Neuronal stem cell (in vitro differentiated cells): Measurements from ENCODE around the gene TMEM132D.

Experiments used
- DNase-seq: peaks from one replicate; pipeline ENCODE4 v3.0.0-alpha.2; 2013; ENCODE audit warnings: low spot score
- H2AFZ ChIP-seq: one replicate; pipeline ENCODE4 v1.6.1; 2013; ENCODE audit warnings: mild to moderate bottlenecking, low read length, inconsistent platforms
- H2AK5ac ChIP-seq: 2 replicates; pipeline ENCODE4 v1.6.1; 2013; ENCODE audit warnings: low read depth, mild to moderate bottlenecking, inconsistent platforms, low read length, moderate library complexity, mixed read lengths
- H2BK120ac ChIP-seq: 2 replicates; pipeline ENCODE4 v1.6.1; 2013; ENCODE audit warnings: low read depth, mild to moderate bottlenecking, inconsistent platforms, low read length, moderate library complexity, mixed read lengths
- H2BK12ac ChIP-seq: one replicate; pipeline ENCODE4 v1.6.1; 2013; ENCODE audit warnings: low read length, inconsistent platforms
- H2BK15ac ChIP-seq: 2 replicates; pipeline ENCODE4 v1.6.1; 2013; ENCODE audit warnings: mild to moderate bottlenecking, low read length, inconsistent platforms, mixed read lengths
- H2BK5ac ChIP-seq: one replicate; pipeline ENCODE4 v1.6.1; 2013; ENCODE audit warnings: inconsistent platforms, mild to moderate bottlenecking, low read length, moderate library complexity
- H3K14ac ChIP-seq: one replicate; pipeline ENCODE4 v1.6.1; 2013; ENCODE audit warnings: low read length, inconsistent platforms
- H3K18ac ChIP-seq: 2 replicates; pipeline ENCODE4 v1.6.1; 2013; ENCODE audit warnings: low read length, inconsistent platforms
- H3K23ac ChIP-seq: 2 replicates; pipeline ENCODE4 v1.6.1; 2013; ENCODE audit warnings: low read depth, mild to moderate bottlenecking, mixed read lengths, low read length, inconsistent platforms; ENCODE audit not compliant: poor library complexity
- H3K27ac ChIP-seq: replicated peaks from 3 replicates; pipeline ENCODE4 v1.5.1; 2013; ENCODE audit warnings: low read length, inconsistent platforms
- H3K27me3 ChIP-seq, 3 experiments: 2 replicates each; pipeline ENCODE4 v1.6.1; 2013; ENCODE audit warnings: low read length in 3 of 3, mild to moderate bottlenecking in 2 of 3, inconsistent platforms in 1 of 3, low read depth in 1 of 3, mixed read lengths in 1 of 3, moderate library complexity in 1 of 3; ENCODE audit not compliant: control insufficient read depth in 3 of 3, insufficient read depth in 3 of 3
- H3K36me3 ChIP-seq, 2 donors: replicated peaks in 1 of 2; 2 replicates each; pipeline ENCODE4 v1.6.1; 2013; ENCODE audit warnings: low read length in 2 of 2; ENCODE audit not compliant: control insufficient read depth in 2 of 2, insufficient read depth in 2 of 2
- H3K4ac ChIP-seq: 2 replicates; pipeline ENCODE4 v1.6.1; 2013; ENCODE audit warnings: inconsistent platforms, mild to moderate bottlenecking, low read length, moderate library complexity
- H3K4me1 ChIP-seq, 2 donors: 1 replicate in 1 of 2; 2 replicates in 1 of 2; pipeline ENCODE4 v1.6.1; 2013; ENCODE audit warnings: low read length in 2 of 2, low read depth in 1 of 2; ENCODE audit not compliant: control insufficient read depth in 2 of 2, insufficient read depth in 1 of 2
- H3K4me2 ChIP-seq: one replicate; pipeline ENCODE4 v1.6.1; 2013; ENCODE audit warnings: mild to moderate bottlenecking, low read length, inconsistent platforms; ENCODE audit not compliant: insufficient read depth, poor library complexity, severe bottlenecking
- H3K4me3 ChIP-seq, 2 donors: 2 replicates each; pipeline ENCODE4 v1.5.1; 2013; ENCODE audit warnings: low read length in 2 of 2, mild to moderate bottlenecking in 2 of 2, inconsistent platforms in 1 of 2, moderate library complexity in 1 of 2
- H3K79me1 ChIP-seq: one replicate; pipeline ENCODE4 v1.6.1; 2013; ENCODE audit warnings: low read depth, mild to moderate bottlenecking, inconsistent platforms, low read length, moderate library complexity
- H3K9ac ChIP-seq: one replicate; pipeline ENCODE4 v1.6.1; 2013; ENCODE audit warnings: mild to moderate bottlenecking, low read depth, low read length, inconsistent platforms; ENCODE audit not compliant: poor library complexity
- H3K9me3 ChIP-seq, 2 donors: replicated peaks in 1 of 2; 2 replicates each; pipeline versions ENCODE3 to v1.6.1; 2013; ENCODE audit warnings: low read length in 2 of 2, mild to moderate bottlenecking in 2 of 2, inconsistent platforms in 1 of 2, low read depth in 1 of 2, mixed read lengths in 1 of 2, moderate library complexity in 1 of 2; ENCODE audit not compliant: control insufficient read depth in 2 of 2, insufficient read depth in 1 of 2
- H4K8ac ChIP-seq: one replicate; pipeline ENCODE4 v1.6.1; 2013; ENCODE audit warnings: low read depth, mild to moderate bottlenecking, inconsistent platforms, low read length, moderate library complexity
- H4K91ac ChIP-seq: one replicate; pipeline ENCODE4 v1.6.1; 2013; ENCODE audit warnings: low read length, low read depth, mild to moderate bottlenecking, inconsistent platforms; ENCODE audit not compliant: poor library complexity
- WGBS, 2 donors: extraction: QIAGEN DNeasy Blood & Tissue Kit; methylation state at CpG; one replicate each; pipeline ENCODE4 v1.1.7; 2013; ENCODE audit warnings: missing lambda C conversion rate in 2 of 2, mixed read lengths in 1 of 2; ENCODE audit not compliant: insufficient read length in 2 of 2, insufficient replicate concordance in 1 of 2; ENCODE audit errors: extremely low coverage in 2 of 2; 5-methylcytosine and 5-hydroxymethylcytosine counted together

Gene TMEM132D

DNA sequence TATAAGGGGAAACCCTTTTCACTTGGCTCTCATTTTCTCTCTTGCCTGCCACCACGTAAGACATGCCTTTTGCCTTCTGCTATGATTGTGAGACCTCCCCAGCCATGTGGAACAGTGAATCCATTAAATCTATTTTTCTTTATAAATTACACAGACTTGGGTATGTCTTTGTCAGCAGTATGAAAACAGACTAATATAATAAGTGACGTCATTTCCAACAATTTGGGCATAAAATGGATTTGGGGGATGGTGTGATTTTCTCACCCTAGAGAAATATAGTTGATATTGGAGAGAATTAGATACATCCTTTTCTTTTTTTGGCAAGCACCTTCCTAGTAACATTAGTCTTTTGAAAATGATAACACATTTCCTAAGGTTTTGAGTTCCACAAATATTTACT is 490.5 kb downstream of the TMEM132D start:
- Histone ChIP-seq H3K27me3 (no peaks in the 10 kb centered on the region), H4K8ac (no peak overlapping the region), H3K36me3 (no peaks in the 10 kb centered on the region), H2BK120ac (no peak overlapping the region), H3K4me2 (no peak overlapping the region), H2AK5ac (no peak overlapping the region), H3K4me3 (no peak overlapping the region), H2BK15ac (no peak overlapping the region), H3K14ac (no peak overlapping the region), H3K23ac (no peak overlapping the region), H2BK5ac (no peak overlapping the region), H3K18ac (no peak overlapping the region), H2BK12ac (no peak overlapping the region), H3K79me1 (no peaks in the 10 kb centered on the region), H2AFZ (no peak overlapping the region), H4K91ac (no peak overlapping the region), H3K4me1 (no peaks in the 10 kb centered on the region), H3K9ac (no peak overlapping the region), H3K4ac (no peak overlapping the region), H3K27ac (no peak overlapping the region), H3K9me3 (no peaks in the 10 kb centered on the region)
- no CpG with 5 or more reads among the region's 2 CpGs for WGBS, 2 donors
- DNase-seq: no peak

DNA sequence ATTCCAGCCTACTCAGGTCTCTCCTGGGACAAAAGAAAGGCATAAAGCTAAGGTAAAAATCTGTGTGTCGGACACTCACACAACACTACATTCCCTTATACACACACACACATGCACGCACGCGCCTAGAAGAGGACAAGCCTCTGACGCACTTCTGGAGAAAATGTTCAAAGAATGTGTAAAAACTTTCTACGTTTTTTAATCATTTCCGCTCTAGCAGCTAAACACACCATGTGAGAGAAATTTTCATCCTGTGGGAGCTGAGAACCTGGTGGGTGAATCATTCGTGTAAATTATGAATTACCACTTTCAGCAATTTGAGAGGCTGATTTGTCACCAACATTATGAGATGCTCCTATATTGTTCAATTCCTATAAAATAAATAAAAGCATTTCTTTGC is 494.5 kb downstream of the TMEM132D start:
- DNase-seq: no peak
- H2BK5ac ChIP-seq: no peak overlapping the region
- no peaks in the 10 kb centered on the region for H3K36me3 ChIP-seq
- no peak overlapping the region for H4K91ac ChIP-seq
- H2BK12ac ChIP-seq: no peak overlapping the region
- no peak overlapping the region for H3K18ac ChIP-seq
- H2BK15ac ChIP-seq: no peak overlapping the region
- no CpG with 5 or more reads among the region's 8 CpGs for WGBS, 2 donors
- H3K23ac ChIP-seq: no peak overlapping the region
- H3K9ac ChIP-seq: no peak overlapping the region
- no peak overlapping the region for H2BK120ac ChIP-seq
- H3K4me1 ChIP-seq: no peaks in the 10 kb centered on the region
- H3K27ac ChIP-seq: no peak overlapping the region
- no peak overlapping the region for H3K14ac ChIP-seq
- H2AFZ ChIP-seq: no peak overlapping the region
- no peak overlapping the region for H3K4me3 ChIP-seq
- H4K8ac ChIP-seq: no peak overlapping the region
- no peaks in the 10 kb centered on the region for H3K79me1 ChIP-seq
- H3K4me2 ChIP-seq: no peak overlapping the region
- no peaks in the 10 kb centered on the region for H3K9me3 ChIP-seq
- H2AK5ac ChIP-seq: no peak overlapping the region
- H3K4ac ChIP-seq: no peak overlapping the region
- no peaks in the 10 kb centered on the region for H3K27me3 ChIP-seq

DNA sequence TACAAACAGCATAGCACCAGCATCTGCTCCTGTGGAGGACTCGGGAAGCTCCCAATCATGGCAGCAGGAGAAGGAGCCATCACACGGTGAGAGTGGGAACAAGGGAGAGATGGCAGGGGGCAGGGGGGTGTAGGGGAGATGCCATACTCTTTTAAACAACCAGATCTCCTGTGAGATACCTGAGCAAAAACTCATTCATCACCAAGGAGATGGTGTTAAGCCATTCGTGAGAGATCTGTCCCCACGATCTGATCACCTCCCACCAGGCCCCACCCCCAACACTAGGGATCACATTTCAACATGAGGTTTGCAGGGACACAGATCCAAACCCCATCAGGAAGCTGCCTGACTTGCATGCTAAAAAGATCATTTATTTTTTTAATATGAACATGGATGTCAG is 499.3 kb downstream of the TMEM132D start:
- WGBS, 2 donors: no CpG with 5 or more reads among the region's 4 CpGs
- H3K4ac ChIP-seq: no peak overlapping the region
- H3K27ac ChIP-seq: no peak overlapping the region
- H3K4me1 ChIP-seq: no peaks in the 10 kb centered on the region
- H3K79me1 ChIP-seq: no peaks in the 10 kb centered on the region
- no peak overlapping the region for H2BK15ac ChIP-seq
- no peak overlapping the region for H3K4me2 ChIP-seq
- no peak overlapping the region for H2BK120ac ChIP-seq
- no peak overlapping the region for H2AFZ ChIP-seq
- H3K18ac ChIP-seq: no peak overlapping the region
- H3K36me3 ChIP-seq: no peaks in the 10 kb centered on the region
- H4K8ac ChIP-seq: no peak overlapping the region
- H2BK12ac ChIP-seq: no peak overlapping the region
- no peak overlapping the region for H4K91ac ChIP-seq
- no peaks in the 10 kb centered on the region for H3K27me3 ChIP-seq
- no peak overlapping the region for H3K9ac ChIP-seq
- H3K4me3 ChIP-seq: no peak overlapping the region
- H2AK5ac ChIP-seq: no peak overlapping the region
- no peaks in the 10 kb centered on the region for H3K9me3 ChIP-seq
- no peak for DNase-seq
- H3K14ac ChIP-seq: no peak overlapping the region
- no peak overlapping the region for H3K23ac ChIP-seq
- no peak overlapping the region for H2BK5ac ChIP-seq

DNA sequence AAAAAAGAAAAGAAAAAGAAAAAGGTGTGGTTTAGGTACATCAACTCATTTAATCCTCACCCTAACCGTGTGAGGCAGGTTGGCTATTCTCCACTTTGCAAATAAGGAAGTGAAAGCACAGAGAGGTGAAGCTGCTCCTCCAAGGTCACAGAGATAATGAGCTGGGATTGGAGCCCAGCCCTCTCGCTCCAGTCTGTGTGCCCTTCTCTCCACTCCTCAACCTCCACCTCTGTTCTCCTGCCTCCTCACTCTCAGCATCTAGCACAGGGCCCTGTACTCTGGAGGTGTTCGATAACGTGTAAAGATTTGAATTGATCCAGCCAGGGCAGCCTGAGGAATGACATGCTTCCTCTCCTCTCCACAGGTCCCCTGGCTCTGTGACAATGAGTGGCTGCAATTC is 502.3 kb downstream of the TMEM132D start:
- Histone ChIP-seq H3K4me3 (no peak overlapping the region), H3K9me3 (no peaks in the 10 kb centered on the region), H3K9ac (no peak overlapping the region), H3K27me3 (no peaks in the 10 kb centered on the region), H3K79me1 (no peaks in the 10 kb centered on the region), H3K18ac (no peak overlapping the region), H3K4me1 (no peaks in the 10 kb centered on the region), H3K23ac (no peak overlapping the region), H2AK5ac (no peak overlapping the region), H3K14ac (no peak overlapping the region), H3K36me3 (no peaks in the 10 kb centered on the region), H2BK120ac (no peak overlapping the region), H3K4ac (no peak overlapping the region), H4K8ac (no peak overlapping the region), H4K91ac (no peak overlapping the region), H2BK15ac (no peak overlapping the region), H3K4me2 (no peak overlapping the region), H2AFZ (no peak overlapping the region), H2BK12ac (no peak overlapping the region), H2BK5ac (no peak overlapping the region), H3K27ac (no peak overlapping the region)
- no peak for DNase-seq
- WGBS, 2 donors: no CpG with 5 or more reads among the region's 4 CpGs
